ENCODE results near the gene TMEM14B.
A peak's percentile ranks its signal among the peaks of the same experiment; 100 is the strongest.

The TMEM14B gene

GRCh38 chr6:10759312-10759839 lies 11.8 kb downstream of the TMEM14B start:
- TF ChIP-seq CTCF (IDR thresholded peaks at IDR 0.05): peak; percentile 52

- TF ChIP-seq CTCF (IDR thresholded peaks at IDR 0.05): no peak
Measured at GRCh38 chr6:10759884-10760329, 12.3 kb downstream of the TMEM14B start.

GRCh38 chr6:10763006-10763405 lies 15.4 kb downstream of the TMEM14B start:
- TF ChIP-seq CTCF (IDR thresholded peaks at IDR 0.05): no peak

- no peak for TF ChIP-seq CTCF (IDR thresholded peaks at IDR 0.05)
Measured at GRCh38 chr6:10769419-10769818, 21.8 kb downstream of the TMEM14B start.

- no peak for TF ChIP-seq CTCF (IDR thresholded peaks at IDR 0.05)
Measured at GRCh38 chr6:10771371-10771894, 23.8 kb downstream of the TMEM14B start.

GRCh38 chr6:10778230-10778629 lies 30.6 kb downstream of the TMEM14B start:
- no peak for TF ChIP-seq CTCF (IDR thresholded peaks at IDR 0.05)

- no peak for TF ChIP-seq CTCF (IDR thresholded peaks at IDR 0.05)
Measured at GRCh38 chr6:10779076-10779475, 31.5 kb downstream of the TMEM14B start.

- TF ChIP-seq CTCF (IDR thresholded peaks at IDR 0.05): no peak
Measured at GRCh38 chr6:10791673-10792072, 44.1 kb downstream of the TMEM14B start.
